GM21367 (cell line): ENCODE results near the gene PRRX2.
"Not testable (repeated sequence)": the region's sequence is repeated elsewhere in the genome, so short reads cannot be mapped to it uniquely, and the experiment has no call there.

ENCODE experiments used
- ATAC-seq: cut with Tn5 transposase; IDR thresholded peaks from one replicate; pipeline ENCODE4 v1.9.1; 2021; ENCODE audit not compliant: unreplicated experiment

Gene PRRX2

GRCh38 chr9:129653823-129654553 lies 11.5 kb upstream of the PRRX2 start:
- ATAC-seq: no peak

- no peak for ATAC-seq
Observed at GRCh38 chr9:129654554-129655040, 10.8 kb upstream of the PRRX2 start.

GRCh38 chr9:129655154-129655553 lies 10.3 kb upstream of the PRRX2 start:
- ATAC-seq: no peak

- ATAC-seq: no peak
Observed at GRCh38 chr9:129655696-129656095, 9.8 kb upstream of the PRRX2 start.

GRCh38 chr9:129656795-129657390 lies 8.6 kb upstream of the PRRX2 start:
- ATAC-seq: no peak

- no peak for ATAC-seq
Observed at GRCh38 chr9:129661029-129661428, 4.4 kb upstream of the PRRX2 start.

GRCh38 chr9:129662239-129662638 lies 3.2 kb upstream of the PRRX2 start:
- not testable (repeated sequence) for ATAC-seq

- no peak for ATAC-seq
Observed at GRCh38 chr9:129664746-129665388, 580 bp upstream of the PRRX2 start.

- ATAC-seq: no peak
Observed at GRCh38 chr9:129665814-129666520, 520 bp downstream of the PRRX2 start.

- ATAC-seq: no peak
Observed at GRCh38 chr9:129666575-129666974, 1.1 kb downstream of the PRRX2 start.

GRCh38 chr9:129667378-129667777 lies 1.9 kb downstream of the PRRX2 start:
- no peak for ATAC-seq

GRCh38 chr9:129667850-129668249 lies 2.4 kb downstream of the PRRX2 start:
- no peak for ATAC-seq

- no peak for ATAC-seq
Observed at GRCh38 chr9:129669141-129669718, 3.8 kb downstream of the PRRX2 start.

GRCh38 chr9:129669946-129670345 lies 4.5 kb downstream of the PRRX2 start:
- ATAC-seq: no peak

- no peak for ATAC-seq
Observed at GRCh38 chr9:129671065-129671464, 5.6 kb downstream of the PRRX2 start.

GRCh38 chr9:129671519-129671918 lies 6.1 kb downstream of the PRRX2 start:
- ATAC-seq: no peak

GRCh38 chr9:129672702-129673101 lies 7.3 kb downstream of the PRRX2 start:
- ATAC-seq: no peak

- no peak for ATAC-seq
Observed at GRCh38 chr9:129673602-129674001, 8.2 kb downstream of the PRRX2 start.

- no peak for ATAC-seq
Observed at GRCh38 chr9:129674229-129674628, 8.8 kb downstream of the PRRX2 start.

GRCh38 chr9:129675620-129676019 lies 10.2 kb downstream of the PRRX2 start:
- ATAC-seq: no peak

- no peak for ATAC-seq
Observed at GRCh38 chr9:129676287-129676686, 10.8 kb downstream of the PRRX2 start.
